Fibroblast of skin of right quadriceps (primary cell): ENCODE results near the gene LAMA2.

ENCODE experiments used
- DNase-seq: peaks from one replicate; pipeline ENCODE4 v3.0.0-alpha.2; 2013

The LAMA2 gene

DNA sequence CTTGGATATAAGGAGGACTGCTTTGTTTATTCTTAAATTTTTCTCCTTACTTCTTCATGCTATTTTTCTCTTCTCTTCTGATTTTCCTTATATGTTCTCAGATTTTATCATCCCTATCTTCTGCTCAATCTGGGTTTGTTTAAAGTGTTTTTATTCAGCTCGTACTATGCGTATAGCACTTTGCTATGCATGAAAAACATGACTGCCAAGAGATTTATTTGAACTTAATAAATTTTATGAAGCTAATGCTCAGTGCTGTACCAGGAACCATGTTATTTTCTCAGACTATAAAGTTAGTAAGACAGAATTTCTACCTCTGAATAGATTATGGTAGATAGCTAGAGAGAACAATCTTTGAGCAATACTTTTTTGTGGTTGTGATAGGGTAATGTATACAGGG is 305.9 kb downstream of the LAMA2 start:
- DNase-seq = peak; percentile 27

DNA sequence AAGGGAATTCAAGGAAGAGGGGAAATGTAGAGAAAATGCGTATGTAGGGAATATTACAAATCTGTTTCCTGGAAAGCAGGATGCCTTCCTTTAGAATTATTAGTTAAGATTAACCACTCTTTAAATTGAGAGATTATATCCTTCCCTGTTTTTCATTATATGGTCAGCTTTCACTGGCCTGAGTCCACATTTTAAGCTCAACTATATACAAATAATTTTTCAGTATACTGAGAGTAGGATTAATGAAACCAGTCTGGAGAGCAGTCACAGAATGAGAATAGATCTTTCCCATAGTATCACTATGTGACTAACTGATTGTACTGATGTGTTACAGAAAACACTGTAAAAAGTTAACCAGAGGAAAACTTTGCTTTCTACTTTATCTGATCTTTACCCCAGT is 306.3 kb downstream of the LAMA2 start:
- no peak for DNase-seq

DNA sequence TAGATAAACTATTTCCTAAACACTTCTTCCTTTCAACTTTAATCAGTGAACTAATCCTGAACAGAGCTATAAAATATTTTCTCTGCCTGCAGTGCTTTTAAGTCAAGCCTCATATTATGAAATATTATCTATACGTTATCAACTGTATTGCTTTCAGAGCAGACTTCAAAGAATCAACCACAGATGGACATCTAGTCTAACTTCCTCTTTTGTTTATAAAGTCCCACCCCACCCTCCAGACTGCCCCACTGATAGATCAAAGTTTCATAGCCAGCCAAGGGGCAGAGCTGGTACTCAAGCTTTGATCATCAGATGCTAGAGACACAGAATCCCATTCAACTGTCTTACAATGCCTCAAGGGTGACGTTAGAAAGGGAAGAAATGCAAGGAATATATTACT is 308.3 kb downstream of the LAMA2 start:
- no peak for DNase-seq

DNA sequence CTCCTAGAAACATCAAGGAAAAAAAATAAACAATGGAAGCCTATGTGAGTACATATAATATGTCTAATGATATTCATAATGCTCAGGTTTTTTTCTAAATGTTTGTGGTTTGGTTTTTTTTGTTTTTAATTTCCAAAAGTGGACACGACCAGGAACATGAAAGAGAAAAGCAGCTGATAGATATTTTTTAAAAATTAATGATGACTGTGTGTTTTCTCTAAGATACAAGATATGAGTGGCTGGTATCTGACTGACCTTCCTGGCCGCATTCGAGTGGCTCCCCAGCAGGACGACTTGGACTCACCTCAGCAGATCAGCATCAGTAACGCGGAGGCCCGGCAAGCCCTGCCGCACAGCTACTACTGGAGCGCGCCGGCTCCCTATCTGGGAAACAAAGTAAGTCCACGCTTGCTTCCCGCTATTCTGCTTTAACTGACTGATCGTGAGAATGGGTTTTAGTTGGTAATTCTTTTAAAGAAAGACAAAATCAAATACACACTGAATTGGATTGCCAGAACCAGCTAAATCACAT is 309.6 kb downstream of the LAMA2 start:
- DNase-seq = no peak

DNA sequence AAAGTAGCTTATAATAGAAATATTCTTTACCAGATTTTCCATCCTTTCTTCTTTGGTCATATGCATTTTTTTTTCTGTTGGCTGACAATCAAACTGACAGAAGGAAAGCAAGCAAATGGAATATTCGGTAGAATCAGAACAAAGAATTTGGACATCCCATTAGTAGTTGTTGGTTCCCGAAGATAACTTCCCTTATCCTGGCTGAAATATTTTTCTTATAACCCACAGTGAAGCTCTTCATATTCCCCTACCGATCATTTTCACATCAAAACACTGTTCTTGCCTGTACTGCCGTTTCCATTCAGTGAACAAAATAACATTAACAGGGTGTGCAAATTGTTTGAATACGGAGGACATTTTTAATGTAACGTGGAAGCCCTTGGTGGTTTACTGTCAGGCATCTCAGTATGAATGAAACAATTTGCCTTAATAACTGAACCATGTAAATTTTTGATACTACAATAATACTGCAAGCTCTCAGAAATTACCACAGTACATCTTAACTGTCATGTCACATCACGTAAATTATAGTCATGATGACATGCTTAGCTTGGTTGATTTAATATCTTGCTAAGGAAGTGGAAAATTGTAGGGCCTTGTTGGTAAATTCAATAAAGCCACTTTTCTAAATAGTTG is 311.5 kb downstream of the LAMA2 start:
- DNase-seq = no peak

DNA sequence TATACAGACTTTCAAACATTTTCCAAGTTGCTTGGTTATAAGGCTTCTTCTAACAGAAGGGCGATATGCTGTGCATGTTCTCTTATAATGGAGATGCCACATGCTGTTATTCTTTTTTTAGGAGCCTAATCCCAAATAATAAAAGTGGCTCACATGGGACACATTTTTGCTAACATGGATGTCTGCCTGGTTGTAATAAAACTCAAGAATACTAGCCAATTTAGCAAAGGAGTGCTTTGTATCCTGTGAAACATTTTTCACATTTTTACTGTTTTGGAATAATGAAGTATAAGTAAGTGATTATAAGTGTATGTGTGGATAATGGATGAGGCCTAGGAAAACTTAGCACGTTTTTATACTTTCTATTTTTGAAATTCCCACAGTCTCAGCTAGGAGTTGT is 312.2 kb downstream of the LAMA2 start:
- no peak for DNase-seq

DNA sequence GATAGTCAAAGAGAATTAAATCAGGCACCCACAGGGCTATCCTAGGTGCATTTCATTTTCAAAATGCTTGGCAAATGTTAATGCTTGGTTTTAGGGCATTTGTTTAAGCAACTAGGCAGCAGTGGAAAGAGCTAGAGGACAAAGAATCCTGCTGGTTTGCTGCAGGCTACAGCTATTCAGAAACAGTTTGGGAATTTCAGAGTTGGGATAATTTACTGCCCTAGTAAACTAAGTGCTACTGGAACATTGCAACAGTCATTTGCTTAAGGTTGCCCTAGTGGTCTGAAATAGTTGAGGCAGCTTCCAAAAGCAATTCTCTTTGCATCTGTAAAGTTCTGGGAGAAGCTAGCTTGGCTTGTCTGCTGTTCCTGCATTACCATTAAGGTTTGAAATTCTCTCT is 312.7 kb downstream of the LAMA2 start:
- DNase-seq = no peak

DNA sequence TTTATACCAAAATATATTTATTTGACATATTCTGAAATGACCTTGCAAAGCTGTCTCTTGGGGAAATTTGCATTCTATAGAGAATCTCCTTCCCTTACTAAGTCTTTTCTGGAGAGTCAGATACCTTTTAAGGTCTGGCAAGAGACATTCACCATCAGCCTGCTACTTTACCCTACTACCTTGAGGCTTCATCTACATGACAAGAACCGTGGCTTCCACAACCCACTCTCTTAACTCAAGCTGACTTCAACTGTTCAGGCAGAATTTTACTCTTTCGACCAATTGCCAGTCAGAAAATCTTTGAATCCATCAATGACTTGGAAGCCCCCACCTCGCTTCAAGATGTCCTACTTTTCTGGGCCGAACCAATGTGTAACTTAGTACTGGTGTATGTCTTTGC is 314.2 kb downstream of the LAMA2 start:
- no peak for DNase-seq

DNA sequence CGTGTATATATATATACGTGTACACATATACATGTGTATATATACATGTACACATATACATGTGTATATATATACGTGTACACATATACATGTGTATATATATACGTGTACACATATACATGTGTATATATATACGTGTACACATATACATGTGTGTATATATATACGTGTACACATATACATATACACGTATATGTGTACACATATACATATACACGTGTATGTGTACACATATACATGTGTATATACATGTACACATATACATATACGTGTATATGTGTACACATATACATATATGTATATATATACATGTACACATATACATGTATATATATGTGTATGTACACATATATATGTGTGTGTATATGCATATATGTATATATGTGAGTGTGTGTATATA is 317.2 kb downstream of the LAMA2 start:
- no peak for DNase-seq

DNA sequence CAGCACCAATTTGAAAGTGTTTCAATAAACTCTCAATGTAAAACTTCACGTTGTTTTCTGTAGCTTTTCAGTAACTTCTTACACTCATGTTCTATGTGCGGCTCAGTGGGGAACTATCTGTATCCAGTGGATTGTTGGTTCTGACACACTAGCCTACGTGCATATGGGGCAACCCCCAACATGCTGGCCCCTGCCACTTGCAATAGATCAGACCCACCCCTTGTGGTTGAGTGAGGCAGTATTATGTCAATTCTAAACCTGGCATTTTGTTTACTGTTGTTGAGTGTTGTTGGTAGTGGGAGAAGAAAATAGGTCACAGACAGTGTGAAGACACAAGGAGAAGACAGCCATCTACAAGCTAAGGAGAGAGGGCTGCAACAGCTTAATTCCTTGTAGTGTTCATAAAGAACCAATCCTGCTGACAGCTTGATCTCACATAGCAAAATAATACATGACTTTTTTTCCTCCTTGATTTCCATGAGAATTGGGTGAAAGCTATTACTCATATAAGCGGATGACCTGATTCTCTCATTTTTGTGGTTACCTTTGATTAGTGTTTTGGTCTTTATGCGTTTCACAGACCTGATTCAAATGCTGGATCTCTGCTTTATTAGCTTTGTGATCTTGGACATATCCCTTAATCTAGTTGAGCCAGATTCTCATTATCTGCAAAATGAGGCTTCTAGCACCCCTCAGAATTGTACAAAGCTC is 320.4 kb downstream of the LAMA2 start:
- DNase-seq = peak; percentile 42

DNA sequence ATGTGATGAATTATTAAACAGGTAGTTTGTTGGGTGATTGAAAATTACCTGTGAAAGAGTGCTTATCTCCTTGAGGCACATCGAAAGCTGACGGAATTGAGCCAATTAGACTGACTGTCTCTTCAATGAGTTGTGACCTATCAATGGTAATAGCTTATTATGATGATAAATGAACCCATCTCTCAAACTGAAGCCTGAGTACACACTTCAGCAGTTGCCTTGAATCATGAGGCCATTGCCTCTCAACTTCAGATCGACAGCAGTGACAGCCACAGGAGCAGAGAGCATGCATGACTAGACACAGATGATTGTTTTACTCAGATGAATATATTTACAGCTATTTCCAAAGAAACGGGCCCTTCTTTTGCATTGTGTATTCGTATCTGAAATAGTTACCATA is 323.9 kb downstream of the LAMA2 start:
- DNase-seq = no peak

DNA sequence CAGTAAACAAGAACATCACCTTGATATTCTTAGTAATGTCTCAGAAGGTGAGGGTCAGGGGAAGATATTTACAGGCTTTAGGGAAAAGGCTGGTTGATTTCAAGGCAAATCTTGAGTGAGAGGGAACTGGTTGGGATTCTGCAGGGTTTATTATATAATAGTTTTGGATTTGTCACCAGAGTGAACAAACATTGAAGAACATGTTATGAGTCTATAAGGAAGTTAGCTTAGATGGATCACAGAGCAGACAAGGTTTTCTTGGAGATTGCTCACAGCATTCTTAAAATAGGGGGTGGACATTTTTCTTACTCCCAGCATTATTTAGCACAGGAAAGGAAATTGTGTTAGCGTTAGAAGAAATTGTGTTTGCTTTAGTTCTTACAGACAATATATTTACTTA is 324.9 kb downstream of the LAMA2 start:
- DNase-seq = no peak

DNA sequence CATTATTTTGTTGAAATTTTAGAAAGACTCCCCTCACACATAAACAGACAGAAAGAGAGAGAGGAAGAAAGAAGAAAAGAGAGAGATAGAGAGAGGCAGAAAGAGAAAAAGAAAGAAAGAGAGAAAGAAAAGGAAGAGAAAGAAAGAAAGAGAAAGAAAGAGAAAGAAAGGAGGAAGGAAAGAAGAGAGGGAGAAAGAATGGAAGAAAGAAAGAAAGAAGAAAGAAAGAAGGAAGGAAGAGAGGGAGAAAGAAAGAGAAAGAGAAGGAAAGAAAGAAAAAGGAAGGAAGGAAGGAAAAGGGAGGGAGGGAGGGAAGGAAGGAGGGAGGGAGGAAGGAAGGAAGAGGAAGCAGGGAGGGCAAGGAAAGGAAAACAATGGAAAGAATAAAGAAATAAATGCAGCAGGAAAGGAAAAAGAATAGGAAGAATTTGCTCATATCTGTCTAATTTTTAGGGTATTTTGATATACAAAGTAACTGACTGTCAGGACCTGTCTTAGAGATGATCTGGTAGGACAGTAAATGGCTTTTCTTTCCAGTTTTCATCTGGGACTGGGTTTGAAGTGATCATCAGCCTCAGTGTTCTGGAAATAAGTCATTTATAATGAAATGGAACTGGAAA is 325.6 kb downstream of the LAMA2 start:
- DNase-seq = no peak

DNA sequence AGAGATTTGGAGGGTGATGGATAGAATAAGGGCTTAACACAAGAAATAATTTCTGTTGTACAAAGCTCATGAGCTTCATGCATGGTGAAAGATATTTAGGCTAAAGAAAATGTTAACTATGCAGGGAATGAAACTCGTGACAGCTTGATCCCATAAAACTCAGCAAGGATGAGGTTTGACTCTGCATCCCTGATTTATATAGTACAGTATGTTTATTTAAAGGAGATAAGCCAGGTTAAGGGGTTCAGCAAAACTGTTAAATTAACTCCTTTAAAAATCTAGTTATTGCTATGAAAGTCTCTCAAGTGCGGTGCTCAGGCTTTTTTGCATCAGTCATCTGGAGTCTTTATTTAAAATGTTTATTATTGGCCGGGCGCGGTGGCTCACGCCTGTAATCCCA is 326.4 kb downstream of the LAMA2 start:
- DNase-seq = peak; percentile 33

DNA sequence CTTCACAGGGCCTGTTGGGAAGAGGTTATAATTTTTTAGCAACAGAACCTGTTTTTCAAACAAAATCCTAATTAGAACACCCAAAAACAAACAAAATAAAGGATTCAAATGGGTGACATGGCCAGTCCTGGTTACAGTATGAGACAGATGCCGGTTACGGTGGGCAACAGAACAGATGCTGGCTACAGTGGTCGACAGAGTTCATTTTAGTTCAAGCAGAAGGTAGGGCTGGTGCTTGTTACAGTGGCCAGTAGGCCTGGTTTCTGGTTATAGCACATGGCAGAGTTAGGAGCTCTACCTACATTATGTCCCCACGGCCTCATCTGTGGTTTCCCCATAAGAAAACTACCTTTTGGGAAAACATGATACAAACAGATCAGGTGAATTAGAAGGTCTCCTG is 327.7 kb downstream of the LAMA2 start:
- DNase-seq = no peak

DNA sequence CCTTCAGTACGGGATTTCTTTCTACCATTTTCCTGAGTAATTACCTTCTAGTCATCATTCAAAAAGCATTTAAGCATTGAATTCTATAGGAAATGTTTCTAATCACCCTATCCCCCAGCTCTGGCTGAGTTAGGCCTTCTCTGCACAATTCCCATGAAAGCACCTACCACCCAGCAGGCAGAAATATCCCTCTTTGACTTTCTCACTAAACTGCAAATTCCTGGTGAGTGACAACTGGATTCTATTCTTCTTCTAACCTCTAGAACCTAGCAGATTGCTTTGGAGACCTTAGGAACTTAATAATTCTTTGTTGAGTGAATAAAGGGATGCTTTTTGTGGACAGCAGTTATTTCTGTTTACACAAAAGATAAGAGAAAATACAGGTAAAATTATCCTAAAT is 328.7 kb downstream of the LAMA2 start:
- DNase-seq = no peak

DNA sequence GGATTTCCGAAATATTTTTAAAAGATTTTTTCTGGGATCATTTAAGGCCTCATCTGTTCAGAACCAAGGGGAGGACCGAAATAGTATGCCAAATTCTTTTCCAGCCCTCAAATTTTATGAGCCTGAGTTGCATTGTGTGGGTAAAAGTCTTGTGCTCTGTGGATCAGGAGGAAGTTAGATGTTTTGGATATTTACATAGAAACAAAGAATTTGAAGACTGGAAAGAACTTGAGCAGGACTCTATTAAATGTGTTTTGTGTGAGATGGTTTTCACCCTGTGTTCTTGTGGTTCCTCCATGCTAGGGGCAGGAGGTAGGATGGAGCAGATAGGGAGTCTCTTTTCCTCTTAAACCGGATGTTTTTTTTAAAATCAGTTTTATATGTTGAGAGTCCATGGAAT is 329.1 kb downstream of the LAMA2 start:
- peak; percentile 36 for DNase-seq

DNA sequence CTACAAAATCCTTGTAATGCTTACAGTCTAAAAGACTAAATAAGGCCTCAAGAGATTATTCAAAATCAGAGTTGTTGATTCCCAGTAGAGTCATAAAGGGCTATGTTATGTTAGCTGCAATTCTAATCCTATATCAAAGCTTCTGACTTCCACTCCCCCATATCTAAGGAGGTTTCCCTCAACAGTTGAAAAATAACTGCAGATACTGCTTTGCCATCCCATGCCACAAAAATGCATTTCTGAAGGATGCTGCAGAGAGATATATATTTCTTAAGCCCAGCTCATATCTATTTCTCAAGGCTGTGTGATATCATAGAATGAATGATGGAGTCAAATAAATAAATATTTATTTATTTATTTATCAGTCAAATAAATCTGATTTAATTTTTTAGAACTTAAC is 332.3 kb downstream of the LAMA2 start:
- DNase-seq = no peak

DNA sequence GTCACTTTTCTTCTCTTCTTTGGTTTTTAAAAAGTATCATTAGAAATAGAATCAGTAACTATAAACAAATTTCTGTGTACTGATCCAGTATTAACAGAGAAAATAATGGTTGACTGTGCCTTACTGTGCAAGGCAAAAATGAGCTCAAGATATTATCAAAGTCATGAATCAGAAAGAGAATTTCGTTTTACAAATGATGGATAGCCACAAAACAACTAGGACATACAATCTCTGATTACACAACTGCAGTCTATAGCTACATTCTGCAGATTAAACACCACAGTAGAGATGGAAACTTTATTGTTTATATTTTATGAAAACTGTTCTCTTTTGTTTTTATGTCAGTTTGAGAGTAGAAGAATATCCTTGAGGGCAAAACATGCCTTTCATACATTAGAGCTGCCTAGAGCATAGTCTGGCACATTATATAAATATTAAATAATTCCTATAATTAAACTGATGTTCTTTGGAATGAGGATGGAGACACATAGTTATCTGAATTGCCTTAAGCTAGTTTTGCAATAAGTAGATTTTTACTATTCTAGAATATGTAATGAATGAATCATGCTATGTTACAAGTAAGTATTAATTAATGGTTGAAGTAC is 333.1 kb downstream of the LAMA2 start:
- DNase-seq = peak; percentile 13

DNA sequence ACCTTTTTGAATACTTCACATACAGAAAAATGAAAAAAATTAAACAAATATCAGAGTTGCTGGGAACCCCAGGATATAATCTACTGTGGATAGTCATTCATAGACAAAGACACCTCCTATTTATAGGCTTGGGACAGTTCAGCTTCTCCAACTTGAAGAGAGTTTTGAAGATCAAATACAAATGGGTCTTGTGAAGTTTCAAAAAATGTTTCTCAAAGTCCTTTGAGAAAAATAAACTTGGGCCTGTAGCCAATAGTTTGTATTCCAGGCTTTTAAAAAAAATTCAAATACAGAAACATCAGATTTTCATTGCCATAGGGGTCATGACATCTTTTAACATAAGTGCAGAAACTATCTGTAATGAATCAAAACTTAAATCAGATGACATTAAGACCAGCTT is 334.8 kb downstream of the LAMA2 start:
- DNase-seq = no peak

DNA sequence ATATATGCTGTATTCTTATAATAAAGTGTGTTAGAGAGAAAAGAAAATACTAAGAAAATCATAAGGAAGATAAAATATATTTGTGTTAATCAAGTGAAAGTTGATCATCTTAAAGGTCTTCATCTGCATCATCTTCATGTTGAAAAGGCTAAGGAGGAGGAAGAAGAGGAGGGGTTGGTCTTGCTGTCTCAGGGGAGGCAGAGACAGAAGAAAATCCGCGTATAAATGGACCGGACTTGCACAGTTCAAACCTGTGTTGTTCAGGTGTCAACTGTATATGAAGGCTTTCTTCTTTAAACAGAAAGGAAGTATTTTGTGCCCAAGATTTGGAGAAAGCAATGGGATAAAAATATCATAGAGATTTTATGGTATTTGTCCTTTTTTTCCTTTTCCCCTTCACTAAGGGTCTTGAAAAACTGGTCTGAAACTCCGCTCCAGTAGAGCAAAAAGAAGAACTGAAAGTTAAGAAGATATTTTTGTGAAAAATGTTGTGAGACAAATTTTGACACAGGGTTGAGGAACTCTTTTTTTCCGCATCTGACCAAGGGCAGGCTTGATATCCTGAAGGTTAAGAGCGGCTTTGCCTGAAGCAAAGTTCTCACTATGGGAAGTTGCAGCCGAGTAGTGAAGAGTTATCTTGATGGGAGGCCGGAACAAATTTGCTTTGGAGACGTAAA is 350.7 kb downstream of the LAMA2 start:
- no peak for DNase-seq

DNA sequence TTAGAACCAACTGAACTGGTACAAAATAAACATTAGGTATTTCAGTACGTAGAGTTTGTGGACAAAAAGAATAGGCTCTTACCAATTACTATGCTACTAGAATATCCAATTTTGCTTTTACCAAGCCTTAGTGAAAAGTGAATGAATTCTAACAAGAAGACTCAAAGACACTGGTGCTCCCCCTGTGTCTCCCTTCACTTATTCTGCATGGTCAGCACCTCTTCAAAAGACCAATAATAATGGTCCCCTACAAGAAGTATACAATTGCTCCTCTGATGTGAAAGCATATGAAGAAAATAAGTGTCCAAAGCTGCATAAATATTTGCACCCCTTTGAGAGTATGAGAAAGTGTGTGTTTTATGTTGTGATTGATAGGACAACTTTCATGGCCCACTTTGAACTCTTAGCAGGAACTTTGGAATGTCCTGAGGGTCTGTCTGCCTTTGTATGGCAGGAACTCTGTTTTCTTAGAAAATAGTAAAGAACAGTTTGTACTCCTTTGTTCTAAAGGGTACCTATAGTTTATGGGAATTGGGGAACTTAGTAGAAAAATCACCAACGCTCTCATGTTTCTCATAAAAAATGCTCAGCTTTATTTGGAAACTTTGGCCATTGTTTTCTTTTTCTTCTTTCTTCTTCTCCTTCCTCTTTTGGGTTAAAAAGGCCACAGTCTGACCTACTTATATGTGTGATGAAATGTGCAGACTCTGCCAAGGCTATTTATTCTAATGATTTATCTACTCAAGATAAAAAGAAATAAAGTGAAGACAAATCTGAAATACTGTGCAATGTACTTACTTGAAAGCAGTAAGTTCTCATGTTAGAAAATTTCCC is 352.4 kb downstream of the LAMA2 start:
- DNase-seq = no peak
